GM23248 (cell line): ENCODE data around the gene ERBB4. TPM values are rescaled to one million over a fixed set of nuclear protein-coding genes. Genes with fewer than 3 reads are reported as not detected.
"Not testable (repeated sequence)": the region's sequence is repeated elsewhere in the genome, so short reads cannot be mapped to it uniquely, and the experiment has no call there.

Experiments
- DNase-seq: peaks from one replicate; pipeline ENCODE4 v3.0.0-alpha.2; 2015
- H2AFZ ChIP-seq: fragments of 200-600 bp; sonication (generic); 2 replicates; pipeline ENCODE4 v1.6.1; 2016; ENCODE audit warnings: antibody characterized with exemption
- H3F3A ChIP-seq: fragments of 200-600 bp; sonication (generic); 2 replicates; pipeline ENCODE4 v1.6.1; 2016; ENCODE audit warnings: mild to moderate bottlenecking, antibody characterized with exemption, mixed run types; ENCODE audit not compliant: insufficient read depth
- H3K27ac ChIP-seq: fragments of 200-600 bp; sonication (generic); 2 replicates; pipeline ENCODE4 v1.5.1; 2016; ENCODE audit warnings: mild to moderate bottlenecking
- H3K27me3 ChIP-seq: fragments of 200-600 bp; sonication (generic); replicated peaks from 2 replicates; pipeline ENCODE4 v1.6.1; 2016; ENCODE audit warnings: mild to moderate bottlenecking; ENCODE audit not compliant: insufficient read depth
- H3K36me3 ChIP-seq: fragments of 200-600 bp; sonication (generic); 2 replicates; pipeline ENCODE4 v1.6.1; 2016; ENCODE audit warnings: low read depth, mild to moderate bottlenecking
- H3K4me1 ChIP-seq: fragments of 200-600 bp; sonication (generic); 2 replicates; pipeline ENCODE4 v1.6.1; 2016; ENCODE audit warnings: mild to moderate bottlenecking; ENCODE audit not compliant: insufficient read depth
- H3K4me2 ChIP-seq: fragments of 200-600 bp; sonication (generic); one replicate; pipeline ENCODE4 v1.6.1; 2016; ENCODE audit warnings: mild to moderate bottlenecking; ENCODE audit not compliant: unreplicated experiment
- H3K4me3 ChIP-seq: fragments of 200-600 bp; sonication (generic); 2 replicates; pipeline ENCODE4 v1.5.1; 2016; ENCODE audit warnings: mild to moderate bottlenecking
- H3K79me2 ChIP-seq: fragments of 200-600 bp; sonication (generic); 2 replicates; pipeline ENCODE4 v1.6.1; 2016; ENCODE audit warnings: mild to moderate bottlenecking; ENCODE audit not compliant: insufficient read depth
- H3K9ac ChIP-seq: fragments of 200-600 bp; sonication (generic); 2 replicates; pipeline ENCODE4 v1.6.1; 2016; ENCODE audit warnings: mild to moderate bottlenecking
- H3K9me2 ChIP-seq: fragments of 200-600 bp; sonication (generic); 2 replicates; pipeline ENCODE4 v1.6.1; 2016; ENCODE audit warnings: mixed run types, mild to moderate bottlenecking, moderate library complexity; ENCODE audit not compliant: insufficient read depth
- H3K9me3 ChIP-seq: fragments of 200-600 bp; sonication (generic); one replicate; pipeline ENCODE4 v1.6.1; 2017; ENCODE audit warnings: low read depth
- H4K20me1 ChIP-seq: fragments of 200-600 bp; sonication (generic); 2 replicates; pipeline ENCODE4 v1.6.0; 2016; ENCODE audit not compliant: insufficient read depth
- EZH2 ChIP-seq: fragments of 200-600 bp; sonication (generic); IDR thresholded peaks from 2 replicates; pipeline ENCODE4 v1.6.1; 2018; ENCODE audit warnings: antibody characterized with exemption, mild to moderate bottlenecking; ENCODE audit not compliant: insufficient read depth, poor library complexity, severe bottlenecking
- EZH2phosphoT487 ChIP-seq: fragments of 200-600 bp; sonication (generic); IDR thresholded peaks from 2 replicates; pipeline ENCODE4 v1.6.1; 2018; ENCODE audit warnings: antibody characterized with exemption, moderate library complexity, mild to moderate bottlenecking, low read depth; ENCODE audit not compliant: insufficient read depth
- WGBS, 2 experiments: methylation state at CpG; one replicate each; pipeline ENCODE4 v1.1.6; 2015 to 2017; ENCODE audit warnings: low lambda C conversion rate in 2 of 2, low coverage in 1 of 2; ENCODE audit errors: missing lambda C conversion rate in 2 of 2; 5-methylcytosine and 5-hydroxymethylcytosine counted together
- in situ Hi-C: fragments of 300-500 bp; cut with MboI; formaldehyde crosslinking; loops from 2 replicates; pipeline ENCODE4 v1.15.0; 2020
- polyA plus RNA-seq: library from polyadenylated mRNA; unstranded; fragments of >200 nt; fragmentation: Nextera tagmentation; extraction: Ambion mirVana; gene quantifications from 2 replicates; pipeline ENCODE4 v1.2.1, GENCODE V29; 2016
- total RNA-seq: library from RNA; depleted of rRNA; stranded (reverse); fragments of >200 nt; shearing (Covaris generic); gene quantifications from 2 replicates; pipeline ENCODE4 v1.2.3, GENCODE V29; 2014

The ERBB4 gene
- total and polyA plus RNA-seq, 2 experiments from 2014 or later, result not detected

DNA sequence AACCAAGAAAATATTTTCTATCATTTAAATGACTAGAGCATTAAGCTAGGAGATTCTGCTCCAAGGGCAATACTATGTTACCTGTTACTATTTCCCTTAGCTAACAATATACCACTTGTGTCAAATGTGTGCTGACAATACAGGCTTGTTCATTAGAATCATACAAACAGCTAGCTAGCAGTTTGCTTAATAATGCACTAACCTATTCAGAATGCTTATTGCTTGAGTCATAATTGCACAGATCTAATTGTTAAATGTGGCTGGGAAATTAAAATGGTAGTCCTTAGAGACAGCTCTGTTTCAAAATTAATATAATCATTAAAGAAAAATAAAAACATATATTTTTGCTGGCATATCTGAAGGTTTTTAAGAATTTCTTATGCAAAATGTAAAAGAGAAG is 344.2 kb downstream of the ERBB4 start:
- no peaks in the 10 kb centered on the region for H3K9me3 ChIP-seq
- H3K9me2 ChIP-seq, result no peaks in the 10 kb centered on the region
- no peak overlapping the region for H3K27ac ChIP-seq
- H3K4me1 ChIP-seq, result no peaks in the 10 kb centered on the region
- H2AFZ ChIP-seq, result no peak overlapping the region
- no peak overlapping the region for H3K4me3 ChIP-seq
- TF ChIP-seq EZH2phosphoT487 (no peak), EZH2 (no peak)
- H3F3A ChIP-seq, result no peaks in the 10 kb centered on the region
- peak; percentile 3 for DNase-seq
- no peaks in the 10 kb centered on the region for H4K20me1 ChIP-seq
- no peaks in the 10 kb centered on the region for H3K79me2 ChIP-seq
- no peaks in the 10 kb centered on the region for H3K36me3 ChIP-seq
- H3K4me2 ChIP-seq, result no peak overlapping the region
- no peak overlapping the region for H3K9ac ChIP-seq
- in situ Hi-C loops, result no loop called here
- no peaks in the 10 kb centered on the region for H3K27me3 ChIP-seq

DNA sequence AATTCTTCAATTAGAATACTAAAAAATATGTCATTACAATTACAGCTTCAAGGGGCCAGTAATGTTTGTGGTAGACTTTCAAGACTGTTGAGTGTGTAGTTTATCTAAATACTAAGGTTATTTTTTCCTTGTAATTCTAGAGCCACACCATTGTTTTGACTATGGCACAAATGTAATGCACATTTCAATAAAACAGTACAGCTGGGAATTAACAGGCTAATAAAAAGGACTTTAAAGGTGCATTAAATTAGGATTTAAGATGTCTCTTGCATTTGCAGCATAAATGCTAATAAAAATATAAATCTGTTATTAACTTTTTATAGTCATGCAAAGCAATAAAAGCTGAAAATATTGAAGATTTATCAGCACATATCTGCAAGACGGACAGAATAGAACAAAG is 344.8 kb downstream of the ERBB4 start:
- H3K36me3 ChIP-seq, result no peaks in the 10 kb centered on the region
- H3K9me3 ChIP-seq, result no peaks in the 10 kb centered on the region
- no peak overlapping the region for H3K4me2 ChIP-seq
- H3K79me2 ChIP-seq, result no peaks in the 10 kb centered on the region
- no peaks in the 10 kb centered on the region for H3K27me3 ChIP-seq
- H4K20me1 ChIP-seq, result no peaks in the 10 kb centered on the region
- in situ Hi-C loops, result no loop called here
- H2AFZ ChIP-seq, result no peak overlapping the region
- H3K4me3 ChIP-seq, result no peak overlapping the region
- H3K9ac ChIP-seq, result no peak overlapping the region
- H3K9me2 ChIP-seq, result no peaks in the 10 kb centered on the region
- 20 to 52% methylated on average over 1 of the region's 1 CpG for WGBS, 2 experiments
- no peaks in the 10 kb centered on the region for H3F3A ChIP-seq
- DNase-seq, result no peak
- H3K4me1 ChIP-seq, result no peaks in the 10 kb centered on the region
- no peak overlapping the region for H3K27ac ChIP-seq
- TF ChIP-seq EZH2phosphoT487, result no peak
- no peak for TF ChIP-seq EZH2

- in situ Hi-C loops, result no loop called here
- Histone ChIP-seq H3K4me2 (no peak overlapping the region), H3K4me1 (no peaks in the 10 kb centered on the region), H3K36me3 (no peaks in the 10 kb centered on the region), H3K79me2 (no peaks in the 10 kb centered on the region), H2AFZ (no peak overlapping the region), H3K9ac (no peak overlapping the region), H3F3A (no peaks in the 10 kb centered on the region), H3K9me3 (no peaks in the 10 kb centered on the region), H3K27me3 (no peaks in the 10 kb centered on the region), H3K9me2 (no peaks in the 10 kb centered on the region), H3K4me3 (no peak overlapping the region), H4K20me1 (no peaks in the 10 kb centered on the region), H3K27ac (no peak overlapping the region)
- no peak for DNase-seq
- no peak for TF ChIP-seq EZH2
- TF ChIP-seq EZH2phosphoT487, result no peak
- WGBS, 2 experiments, result 0% methylated on average over 1 of the region's 1 CpG
These were observed 345.5 kb downstream of the ERBB4 start for GRCh38 chr2:212193056-212193455.

GRCh38 chr2:212191438-212191837 is 347.2 kb downstream of the ERBB4 start:
- H4K20me1 ChIP-seq, H3K36me3 ChIP-seq, H3K4me3 ChIP-seq, DNase-seq, in situ Hi-C loops, H3K9ac ChIP-seq, H3K79me2 ChIP-seq, H3F3A ChIP-seq, H3K4me2 ChIP-seq, H3K27ac ChIP-seq, H3K4me1 ChIP-seq, H3K27me3 ChIP-seq, H3K9me2 ChIP-seq, H3K9me3 ChIP-seq, H2AFZ ChIP-seq: not testable (repeated sequence)
- WGBS, 2 experiments, result 52 to 55% methylated on average over 8 of the region's 8 CpGs

GRCh38 chr2:212186166-212186565 is 352.4 kb downstream of the ERBB4 start:
- no peaks in the 10 kb centered on the region for H3F3A ChIP-seq

More at GRCh38 chr2:212186166-212186565, 352.4 kb downstream of the ERBB4 start:
- 21 to 26% methylated on average over 3 of the region's 3 CpGs for WGBS, 2 experiments
- no peaks in the 10 kb centered on the region for H3K9me3 ChIP-seq
- H2AFZ ChIP-seq, result no peak overlapping the region
- no peaks in the 10 kb centered on the region for H3K9me2 ChIP-seq
- H3K36me3 ChIP-seq, result no peaks in the 10 kb centered on the region
- H3K4me3 ChIP-seq, result no peak overlapping the region
- H3K4me2 ChIP-seq, result no peak overlapping the region
- no peaks in the 10 kb centered on the region for H3K4me1 ChIP-seq
- TF ChIP-seq EZH2phosphoT487 (no peak), EZH2 (no peak)
- no peaks in the 10 kb centered on the region for H3K79me2 ChIP-seq
- H4K20me1 ChIP-seq, result no peaks in the 10 kb centered on the region
- in situ Hi-C loops, result no loop called here
- no peak overlapping the region for H3K27ac ChIP-seq
- DNase-seq, result no peak
- H3K27me3 ChIP-seq, result no peaks in the 10 kb centered on the region
- H3K9ac ChIP-seq, result no peak overlapping the region
